ENCODE measurements around the gene MTUS2. TPM values are rescaled to one million over a fixed set of nuclear protein-coding genes. Genes with fewer than 3 reads are reported as not detected.
"Not testable (repeated sequence)": the region's sequence is repeated elsewhere in the genome, so short reads cannot be mapped to it uniquely, and the experiment has no call there.

Gene MTUS2
- total and polyA plus RNA-seq, 9 of the 15 experiments (the other 6 are each of a cell fraction or from before 2014, with no cell fraction given): 0.01 to 0.28 (median 0.06) TPM; not detected in 1

DNA sequence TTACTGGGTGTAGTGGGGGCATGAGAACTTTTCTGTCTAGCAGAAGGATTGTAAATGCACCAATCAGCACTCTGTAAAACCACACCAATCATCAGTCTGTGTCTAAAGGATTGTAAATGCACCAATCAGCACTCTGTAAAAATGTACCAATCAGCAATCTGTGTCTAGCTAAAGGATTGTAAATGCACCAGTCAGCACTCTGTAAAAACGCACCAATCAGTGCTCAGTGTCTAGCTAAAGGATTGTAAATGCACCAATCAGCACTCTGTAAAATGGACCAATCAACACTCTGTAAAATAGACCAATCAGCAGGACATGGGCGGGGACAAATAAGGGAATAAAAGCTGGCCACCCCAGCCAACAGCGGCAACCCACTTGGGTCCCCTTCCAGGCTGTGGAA lies 170.2 kb downstream of the MTUS2 start:
- BruUV-seq (replicated peaks); in situ Hi-C loops (cut with MboI): not testable (repeated sequence)

GRCh38 chr13:28991764-28992163 lies 171.6 kb downstream of the MTUS2 start:
- no peaks in the 10 kb centered on the region for H4K20me1 ChIP-seq (replicated peaks; ENCODE audit: control insufficient read depth, insufficient read depth, low read length)
- no peak overlapping the region for H3K27ac ChIP-seq (ENCODE audit: extremely low read depth, low read depth, low read length)
- no peaks in the 10 kb centered on the region for H3K36me3 ChIP-seq (ENCODE audit: control insufficient read depth, insufficient read depth, low read length)
- H3K9me1 ChIP-seq (ENCODE audit: control insufficient read depth, insufficient read depth, low read length): no peaks in the 10 kb centered on the region
- H3K4me2 ChIP-seq (ENCODE audit: insufficient read depth, low read length): no peak overlapping the region
- ATAC-seq (no peak), FAIRE-seq (no peak), DNase-seq (ENCODE audit: extremely low read depth in 1 of 4, low spot score in 3 of 4) (no peak)
- H3K27me3 ChIP-seq (ENCODE audit: control insufficient read depth in 2 of 2, insufficient read depth in 2 of 2, low read length in 2 of 2): no peaks in the 10 kb centered on the region
- no peak overlapping the region for H3K9ac ChIP-seq (ENCODE audit: insufficient read depth in 1 of 2, low read depth in 2 of 2, low read length in 2 of 2)
- H3K9me3 ChIP-seq (replicated peaks; ENCODE audit: control insufficient read depth, insufficient read depth, low read depth, low read length): no peaks in the 10 kb centered on the region
- H2AFZ ChIP-seq (ENCODE audit: low read depth, low read length): no peak overlapping the region
- no peak for TF ChIP-seq KHSRP (IDR thresholded peaks at IDR 0.05)
- TF ChIP-seq TCF15 (CRISPR knock-in tag; IDR thresholded peaks at IDR 0.05): no peak
- no peak for TF ChIP-seq CSDE1 (IDR thresholded peaks at IDR 0.05)
- TF ChIP-seq ZNF347 (CRISPR knock-in tag; IDR thresholded peaks at IDR 0.05; ENCODE audit: low read depth): no peak
- no peak for TF ChIP-seq FOXJ2 (tag; IDR thresholded peaks at IDR 0.05)
- TF ChIP-seq NR1H2 (CRISPR knock-in tag; IDR thresholded peaks at IDR 0.05): no peak
- TF ChIP-seq ETV5 (CRISPR knock-in tag; IDR thresholded peaks at IDR 0.05; ENCODE audit: low read depth): no peak
- TF ChIP-seq GABPB1 (CRISPR knock-in tag; IDR thresholded peaks at IDR 0.05): no peak
- TF ChIP-seq IFI16 (CRISPR knock-in tag; IDR thresholded peaks at IDR 0.05): no peak
- no peak for TF ChIP-seq ZBTB12 (CRISPR knock-in tag; IDR thresholded peaks at IDR 0.05)
- no peak for TF ChIP-seq TEAD2 (tag; IDR thresholded peaks at IDR 0.05)
- H3K4me1 ChIP-seq (replicated peaks in 1 of 2; ENCODE audit: control insufficient read depth in 2 of 2, insufficient read depth in 2 of 2, low read length in 2 of 2): no peaks in the 10 kb centered on the region
- H3K79me2 ChIP-seq (ENCODE audit: control insufficient read depth, insufficient read depth, low read length): no peaks in the 10 kb centered on the region
- no peak overlapping the region for H3K4me3 ChIP-seq
- POLR2A ChIA-PET: no interaction called here
- BruUV-seq (replicated peaks): no TSS peak
- intact Hi-C loops (cut with micrococcal nuclease): no loop called here
- CTCF ChIA-PET (ENCODE audit: low intra/inter-chr PET ratio): no interaction called here
- in situ Hi-C loops (cut with MboI): no loop called here

More for the DNA sequence above, 170.2 kb downstream of the MTUS2 start:
- H3K27ac ChIP-seq (ENCODE audit: extremely low read depth, low read depth, low read length); POLR2A ChIA-PET; intact Hi-C loops (cut with micrococcal nuclease); H4K20me1 ChIP-seq (replicated peaks; ENCODE audit: control insufficient read depth, insufficient read depth, low read length); CTCF ChIA-PET (ENCODE audit: low intra/inter-chr PET ratio); H3K4me1 ChIP-seq (replicated peaks in 1 of 2; ENCODE audit: control insufficient read depth in 2 of 2, insufficient read depth in 2 of 2, low read length in 2 of 2); H2AFZ ChIP-seq (ENCODE audit: low read depth, low read length); H3K9me3 ChIP-seq (replicated peaks; ENCODE audit: control insufficient read depth, insufficient read depth, low read depth, low read length); DNase-seq (ENCODE audit: extremely low read depth in 1 of 4, low spot score in 3 of 4); H3K4me3 ChIP-seq; H3K36me3 ChIP-seq (ENCODE audit: control insufficient read depth, insufficient read depth, low read length); H3K9ac ChIP-seq (ENCODE audit: insufficient read depth in 1 of 2, low read depth in 2 of 2, low read length in 2 of 2); ATAC-seq; H3K79me2 ChIP-seq (ENCODE audit: control insufficient read depth, insufficient read depth, low read length); FAIRE-seq; H3K9me1 ChIP-seq (ENCODE audit: control insufficient read depth, insufficient read depth, low read length); H3K4me2 ChIP-seq (ENCODE audit: insufficient read depth, low read length); H3K27me3 ChIP-seq (ENCODE audit: control insufficient read depth in 2 of 2, insufficient read depth in 2 of 2, low read length in 2 of 2): not testable (repeated sequence)
- TF ChIP-seq ZNF316 (IDR thresholded peaks at IDR 0.05): peak; percentile 62
- peak; percentile 54 for TF ChIP-seq NFYB (IDR thresholded peaks at IDR 0.05; ENCODE audit: extremely low read depth, insufficient read length)
- 0% methylated on average over 3 of the region's 3 CpGs for WGBS (ENCODE audit: insufficient coverage, low coverage, missing lambda C conversion rate)

All from K562 (cell line).